Type B pancreatic cell (in vitro differentiated cells): ENCODE measurements around the gene ADAMTSL3. TPM values are rescaled to one million over a fixed set of nuclear protein-coding genes. Genes with fewer than 3 reads are reported as not detected.

Source experiments
- DNase-seq: peaks from one replicate; pipeline ENCODE4 v3.0.0; 2021; ENCODE audit warnings: mixed read lengths; ENCODE audit not compliant: unreplicated experiment; ENCODE audit errors: extremely low spot score
- H3K27ac Mint-ChIP-seq: 2 replicates; pipeline ENCODE4 v1.8.0; 2021; ENCODE audit warnings: mild to moderate bottlenecking, mixed read lengths
- H3K27me3 Mint-ChIP-seq: 2 replicates; pipeline ENCODE4 v1.8.0; 2021; ENCODE audit warnings: mixed read lengths
- H3K36me3 Mint-ChIP-seq: 2 replicates; pipeline ENCODE4 v1.8.0; 2021; ENCODE audit warnings: mixed read lengths
- H3K4me1 Mint-ChIP-seq: one replicate; pipeline ENCODE4 v1.8.0; 2021; ENCODE audit warnings: mixed read lengths; ENCODE audit not compliant: unreplicated experiment
- H3K4me3 Mint-ChIP-seq: 2 replicates; pipeline ENCODE4 v1.8.0; 2021; ENCODE audit warnings: mild to moderate bottlenecking, mixed read lengths
- H3K9me3 Mint-ChIP-seq: 2 replicates; pipeline ENCODE4 v1.8.0; 2021; ENCODE audit warnings: mixed read lengths
- total RNA-seq: library from RNA; stranded (reverse); gene quantifications from 2 replicates; pipeline ENCODE4 v1.2.1, GENCODE V29; 2021; ENCODE audit warnings: low replicate concordance
- TF ChIP-seq, protein P1 (sequence below): fragments of 200-600 bp; sonication (generic); conservative IDR thresholded peaks from 2 replicates; pipeline ENCODE4 v1.5.0; 2021; ENCODE audit warnings: antibody characterized with exemption, mild to moderate bottlenecking

Gene ADAMTSL3
- total RNA-seq, 1 donor from 2014 or later: 1.9 TPM

DNA sequence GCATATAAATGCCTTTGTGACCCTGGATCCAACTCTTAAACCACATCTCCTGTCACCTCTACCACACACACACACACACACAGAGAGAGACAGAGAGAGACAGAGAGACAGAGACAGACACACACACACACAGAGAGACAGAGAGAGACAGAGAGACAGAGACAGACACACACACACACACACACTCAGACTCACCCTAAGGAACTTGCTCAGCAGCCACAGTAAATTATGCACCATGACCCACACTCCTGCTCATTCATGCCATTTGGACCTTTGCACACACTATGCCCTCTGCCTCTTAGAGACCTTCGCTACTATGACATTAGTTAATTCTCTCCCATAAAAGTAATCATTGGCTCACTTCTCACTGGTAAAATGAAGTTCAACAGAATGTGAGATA is 275.7 kb downstream of the ADAMTSL3 start:
- no peaks in the 10 kb centered on the region for H3K4me1 Mint-ChIP-seq
- no peak overlapping the region for H3K27ac Mint-ChIP-seq
- TF ChIP-seq, protein P1, sequence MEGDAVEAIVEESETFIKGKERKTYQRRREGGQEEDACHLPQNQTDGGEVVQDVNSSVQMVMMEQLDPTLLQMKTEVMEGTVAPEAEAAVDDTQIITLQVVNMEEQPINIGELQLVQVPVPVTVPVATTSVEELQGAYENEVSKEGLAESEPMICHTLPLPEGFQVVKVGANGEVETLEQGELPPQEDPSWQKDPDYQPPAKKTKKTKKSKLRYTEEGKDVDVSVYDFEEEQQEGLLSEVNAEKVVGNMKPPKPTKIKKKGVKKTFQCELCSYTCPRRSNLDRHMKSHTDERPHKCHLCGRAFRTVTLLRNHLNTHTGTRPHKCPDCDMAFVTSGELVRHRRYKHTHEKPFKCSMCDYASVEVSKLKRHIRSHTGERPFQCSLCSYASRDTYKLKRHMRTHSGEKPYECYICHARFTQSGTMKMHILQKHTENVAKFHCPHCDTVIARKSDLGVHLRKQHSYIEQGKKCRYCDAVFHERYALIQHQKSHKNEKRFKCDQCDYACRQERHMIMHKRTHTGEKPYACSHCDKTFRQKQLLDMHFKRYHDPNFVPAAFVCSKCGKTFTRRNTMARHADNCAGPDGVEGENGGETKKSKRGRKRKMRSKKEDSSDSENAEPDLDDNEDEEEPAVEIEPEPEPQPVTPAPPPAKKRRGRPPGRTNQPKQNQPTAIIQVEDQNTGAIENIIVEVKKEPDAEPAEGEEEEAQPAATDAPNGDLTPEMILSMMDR: no peak
- DNase-seq: no peak
- no peaks in the 10 kb centered on the region for H3K9me3 Mint-ChIP-seq
- H3K36me3 Mint-ChIP-seq: no peaks in the 10 kb centered on the region
- H3K27me3 Mint-ChIP-seq: peaks cover 4% of the 10 kb centered on the region
- H3K4me3 Mint-ChIP-seq: no peak overlapping the region

DNA sequence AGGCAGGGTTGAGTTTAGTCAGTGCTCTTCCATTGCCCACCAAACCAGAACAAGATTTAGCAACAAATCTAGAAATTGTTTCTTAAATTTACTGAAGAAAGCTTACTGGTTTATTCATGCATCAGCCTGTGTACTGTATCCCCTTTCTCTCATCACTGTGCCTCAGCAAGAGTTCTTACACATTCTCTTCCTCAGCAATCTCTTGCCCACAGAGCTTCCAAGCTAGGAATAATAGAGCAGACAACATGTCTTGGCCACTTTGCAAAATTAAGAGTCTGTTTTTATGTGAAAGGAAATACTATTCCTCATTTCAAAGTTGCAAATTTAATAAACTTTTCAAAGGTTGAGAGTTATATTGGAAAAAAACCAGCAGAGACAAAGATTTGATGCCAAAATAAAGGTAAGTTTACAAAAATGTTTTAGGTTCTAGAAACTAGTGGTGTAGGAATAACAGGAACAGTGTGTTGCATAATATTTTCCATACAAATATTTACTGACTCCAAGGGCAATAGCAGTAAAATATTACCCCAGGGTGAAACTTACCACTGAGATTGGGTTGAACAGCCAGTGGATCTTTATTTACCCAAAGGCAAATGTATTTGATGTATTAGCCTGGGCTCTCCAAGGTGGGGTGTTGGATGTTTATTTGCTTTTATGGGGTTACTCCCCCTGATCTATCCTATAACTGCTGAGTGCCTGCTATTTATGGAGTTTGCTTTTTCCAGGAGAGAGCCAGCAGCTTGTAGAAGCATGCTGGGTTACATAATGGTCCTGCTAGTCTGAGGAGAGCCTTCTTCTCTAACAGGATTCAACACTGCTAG is 276.7 kb downstream of the ADAMTSL3 start:
- Mint-ChIP-seq H3K9me3 (no peaks in the 10 kb centered on the region), H3K27ac (no peak overlapping the region), H3K4me1 (no peaks in the 10 kb centered on the region), H3K36me3 (no peaks in the 10 kb centered on the region), H3K27me3 (peaks cover 4% of the 10 kb centered on the region), H3K4me3 (no peak overlapping the region)
- DNase-seq: no peak
- TF ChIP-seq, protein P1: no peak

DNA sequence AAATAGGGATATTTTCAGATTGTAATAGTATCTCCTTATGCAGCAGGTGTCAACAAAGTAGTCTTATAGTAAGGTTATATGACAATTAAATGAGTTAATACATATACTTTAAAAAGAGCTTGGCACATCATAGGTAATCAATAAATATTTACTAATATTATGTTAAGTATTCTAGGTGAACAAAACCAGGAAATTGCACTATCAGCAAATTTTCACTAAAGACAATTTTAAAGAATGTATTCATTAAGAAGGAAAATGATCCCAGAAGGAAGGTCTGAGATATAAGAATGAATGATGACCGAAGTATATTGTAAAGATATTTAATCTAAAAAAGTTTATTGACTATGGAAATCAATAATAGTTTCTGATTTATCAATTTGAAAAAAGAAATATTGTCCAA is 281.9 kb downstream of the ADAMTSL3 start:
- DNase-seq: no peak
- no peaks in the 10 kb centered on the region for H3K9me3 Mint-ChIP-seq
- TF ChIP-seq, protein P1: no peak
- H3K4me1 Mint-ChIP-seq: no peaks in the 10 kb centered on the region
- no peaks in the 10 kb centered on the region for H3K36me3 Mint-ChIP-seq
- no peak overlapping the region for H3K4me3 Mint-ChIP-seq
- H3K27me3 Mint-ChIP-seq: peaks cover 8% of the 10 kb centered on the region
- H3K27ac Mint-ChIP-seq: no peak overlapping the region

DNA sequence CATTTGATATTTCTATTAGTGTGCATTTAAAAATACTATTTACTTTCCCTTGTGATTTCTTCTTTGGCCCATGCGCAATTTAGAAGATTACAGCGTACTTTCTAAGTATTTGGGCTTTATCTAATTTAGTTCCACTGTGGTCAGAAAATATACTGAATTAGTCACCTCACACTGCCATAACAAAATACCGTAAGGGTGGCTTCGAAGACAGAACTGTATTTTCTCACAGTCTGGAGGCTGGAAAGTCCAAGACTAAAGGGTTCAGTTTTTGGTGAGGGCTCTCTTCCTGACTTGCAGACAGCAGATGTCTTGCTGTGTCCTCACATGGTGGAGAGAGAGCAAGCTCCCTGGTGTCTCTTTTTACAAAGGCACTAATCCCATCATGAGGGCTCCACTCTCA is 286.2 kb downstream of the ADAMTSL3 start:
- no peaks in the 10 kb centered on the region for H3K36me3 Mint-ChIP-seq

DNA sequence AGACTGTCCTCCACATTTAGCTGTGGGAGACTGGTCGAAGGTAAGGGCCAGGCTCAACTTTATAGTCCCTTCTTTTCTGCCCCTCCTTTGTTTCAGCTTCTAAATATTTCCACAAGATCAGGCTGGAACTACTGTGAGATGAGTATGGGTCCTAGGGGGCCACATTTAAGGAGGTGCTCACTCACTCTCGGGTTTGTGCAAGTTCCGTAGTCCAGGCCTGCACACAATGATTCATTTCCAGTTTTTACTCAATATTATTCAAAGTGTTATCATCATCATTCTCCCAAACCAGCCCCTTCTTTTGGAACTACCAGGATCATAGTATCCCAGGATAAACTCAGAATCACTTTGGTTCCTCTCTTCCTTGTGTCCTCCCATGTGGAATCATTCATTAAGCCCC is 289.1 kb downstream of the ADAMTSL3 start:
- Mint-ChIP-seq H3K27me3 (peaks cover 7% of the 10 kb centered on the region), H3K4me1 (no peaks in the 10 kb centered on the region), H3K4me3 (no peak overlapping the region), H3K9me3 (no peaks in the 10 kb centered on the region), H3K36me3 (no peaks in the 10 kb centered on the region), H3K27ac (no peak overlapping the region)
- TF ChIP-seq, protein P1: no peak
- DNase-seq: no peak

More for the DNA sequence above, 286.2 kb downstream of the ADAMTSL3 start:
- Mint-ChIP-seq H3K9me3 (no peaks in the 10 kb centered on the region), H3K27me3 (peaks cover 3% of the 10 kb centered on the region), H3K27ac (no peak overlapping the region), H3K4me1 (no peaks in the 10 kb centered on the region), H3K4me3 (no peak overlapping the region)
- no peak for DNase-seq
- TF ChIP-seq, protein P1: no peak
